ENCODE results near the gene PLXNA3.

PLXNA3 gene

GRCh38 chrX:154458954-154459778 lies 1.1 kb downstream of the PLXNA3 start:
- DNase-seq (ENCODE audit: low read depth), result no peak

- DNase-seq (ENCODE audit: low read depth), result no peak
These were observed 1.8 kb downstream of the PLXNA3 start for GRCh38 chrX:154459832-154460231.

- DNase-seq (ENCODE audit: low read depth), result no peak
These were observed 2.2 kb downstream of the PLXNA3 start for GRCh38 chrX:154460326-154460725.

- DNase-seq (ENCODE audit: low read depth), result no peak
These were observed 4.3 kb downstream of the PLXNA3 start for GRCh38 chrX:154462396-154462795.

GRCh38 chrX:154463611-154464220 lies 5.6 kb downstream of the PLXNA3 start:
- no peak for DNase-seq (ENCODE audit: low read depth)

GRCh38 chrX:154464806-154465365 lies 6.8 kb downstream of the PLXNA3 start:
- DNase-seq (ENCODE audit: low read depth), result no peak

GRCh38 chrX:154465601-154466000 lies 7.5 kb downstream of the PLXNA3 start:
- no peak for DNase-seq (ENCODE audit: low read depth)

GRCh38 chrX:154466036-154466435 lies 8.0 kb downstream of the PLXNA3 start:
- DNase-seq (ENCODE audit: low read depth), result no peak

- no peak for DNase-seq (ENCODE audit: low read depth)
These were observed 8.8 kb downstream of the PLXNA3 start for GRCh38 chrX:154466907-154467306.

- DNase-seq (ENCODE audit: low read depth), result no peak
These were observed 9.5 kb downstream of the PLXNA3 start for GRCh38 chrX:154467556-154467955.

GRCh38 chrX:154468217-154468616 lies 10.1 kb downstream of the PLXNA3 start:
- no peak for DNase-seq (ENCODE audit: low read depth)

- DNase-seq (ENCODE audit: low read depth), result no peak
These were observed 11.0 kb downstream of the PLXNA3 start for GRCh38 chrX:154469114-154469513.

GRCh38 chrX:154469880-154470279 lies 11.8 kb downstream of the PLXNA3 start:
- DNase-seq (ENCODE audit: low read depth), result no peak

- DNase-seq (ENCODE audit: low read depth), result no peak
These were observed 12.4 kb downstream of the PLXNA3 start for GRCh38 chrX:154470434-154470833.

- no peak for DNase-seq (ENCODE audit: low read depth)
These were observed 13.0 kb downstream of the PLXNA3 start for GRCh38 chrX:154470914-154471568.

GRCh38 chrX:154471839-154472684 lies 14.0 kb downstream of the PLXNA3 start:
- no peak for DNase-seq (ENCODE audit: low read depth)

GRCh38 chrX:154472685-154473632 lies 14.9 kb downstream of the PLXNA3 start:
- DNase-seq (ENCODE audit: low read depth), result no peak

- DNase-seq (ENCODE audit: low read depth), result no peak
These were observed 15.6 kb downstream of the PLXNA3 start for GRCh38 chrX:154473683-154474082.

- DNase-seq (ENCODE audit: low read depth), result no peak
These were observed 18.7 kb downstream of the PLXNA3 start for GRCh38 chrX:154476821-154477220.

- no peak for DNase-seq (ENCODE audit: low read depth)
These were observed 19.9 kb downstream of the PLXNA3 start for GRCh38 chrX:154477891-154478477.

Measured in T follicular helper cell (primary cell).